GM13976 (cell line): ENCODE measurements around the gene EPHB3.

Experiments used
- DNase-seq: peaks from one replicate; pipeline ENCODE4 v3.0.0; 2012; ENCODE audit warnings: low spot score
- in situ Hi-C: fragments of 300-500 bp; cut with MboI; formaldehyde crosslinking; loops from one replicate; pipeline ENCODE4 v1.12.0; 2022; ENCODE audit warnings: low sequenced_read_pairs, mixed read lengths, inconsistent platforms; ENCODE audit not compliant: unreplicated experiment
- TF ChIP-seq, protein P1 (sequence below): IDR thresholded peaks from 2 replicates; pipeline ENCODE4 v1.5.1; 2012; ENCODE audit warnings: borderline replicate concordance, mild to moderate bottlenecking; ENCODE audit not compliant: insufficient read depth; ENCODE audit errors: extremely low read depth, missing control alignments, control extremely low read depth

EPHB3 gene

DNA sequence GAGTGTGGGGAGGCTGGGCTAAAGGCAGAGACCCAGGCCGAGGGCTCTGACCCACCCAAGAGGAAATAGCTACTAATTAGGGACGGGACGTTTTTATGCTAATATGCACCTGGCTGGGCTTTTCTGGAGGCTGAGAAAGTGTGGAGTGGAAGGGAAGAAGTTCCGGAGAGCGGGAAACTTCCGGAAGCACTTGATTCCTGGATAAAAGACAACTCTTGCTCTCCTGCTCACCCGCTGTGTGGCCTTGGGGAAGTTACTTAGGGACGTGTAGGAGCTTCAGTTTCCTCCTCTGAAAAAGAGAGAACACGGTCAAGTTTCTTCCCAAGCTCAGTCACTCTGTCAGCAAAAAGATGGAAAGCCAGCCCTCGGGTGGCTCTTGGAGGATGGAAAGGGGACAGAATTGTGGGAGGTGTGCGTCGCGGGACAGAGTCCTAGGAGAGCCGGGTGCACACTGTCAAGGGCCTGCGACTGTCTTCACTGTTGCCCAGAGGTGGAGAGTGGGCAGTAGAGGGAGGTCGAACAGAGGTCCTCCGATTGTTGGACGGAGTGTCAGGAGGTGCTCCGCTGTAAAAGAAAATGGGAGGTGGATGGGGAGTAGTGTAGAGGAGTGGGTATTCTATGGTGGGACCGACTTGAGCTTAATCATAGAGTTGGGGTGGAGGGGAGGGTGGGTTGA lies 43.2 kb downstream of the EPHB3 start:
- TF ChIP-seq, protein P1, sequence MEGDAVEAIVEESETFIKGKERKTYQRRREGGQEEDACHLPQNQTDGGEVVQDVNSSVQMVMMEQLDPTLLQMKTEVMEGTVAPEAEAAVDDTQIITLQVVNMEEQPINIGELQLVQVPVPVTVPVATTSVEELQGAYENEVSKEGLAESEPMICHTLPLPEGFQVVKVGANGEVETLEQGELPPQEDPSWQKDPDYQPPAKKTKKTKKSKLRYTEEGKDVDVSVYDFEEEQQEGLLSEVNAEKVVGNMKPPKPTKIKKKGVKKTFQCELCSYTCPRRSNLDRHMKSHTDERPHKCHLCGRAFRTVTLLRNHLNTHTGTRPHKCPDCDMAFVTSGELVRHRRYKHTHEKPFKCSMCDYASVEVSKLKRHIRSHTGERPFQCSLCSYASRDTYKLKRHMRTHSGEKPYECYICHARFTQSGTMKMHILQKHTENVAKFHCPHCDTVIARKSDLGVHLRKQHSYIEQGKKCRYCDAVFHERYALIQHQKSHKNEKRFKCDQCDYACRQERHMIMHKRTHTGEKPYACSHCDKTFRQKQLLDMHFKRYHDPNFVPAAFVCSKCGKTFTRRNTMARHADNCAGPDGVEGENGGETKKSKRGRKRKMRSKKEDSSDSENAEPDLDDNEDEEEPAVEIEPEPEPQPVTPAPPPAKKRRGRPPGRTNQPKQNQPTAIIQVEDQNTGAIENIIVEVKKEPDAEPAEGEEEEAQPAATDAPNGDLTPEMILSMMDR = no peak
- in situ Hi-C loops = no loop called here
- DNase-seq = peak; percentile 27

DNA sequence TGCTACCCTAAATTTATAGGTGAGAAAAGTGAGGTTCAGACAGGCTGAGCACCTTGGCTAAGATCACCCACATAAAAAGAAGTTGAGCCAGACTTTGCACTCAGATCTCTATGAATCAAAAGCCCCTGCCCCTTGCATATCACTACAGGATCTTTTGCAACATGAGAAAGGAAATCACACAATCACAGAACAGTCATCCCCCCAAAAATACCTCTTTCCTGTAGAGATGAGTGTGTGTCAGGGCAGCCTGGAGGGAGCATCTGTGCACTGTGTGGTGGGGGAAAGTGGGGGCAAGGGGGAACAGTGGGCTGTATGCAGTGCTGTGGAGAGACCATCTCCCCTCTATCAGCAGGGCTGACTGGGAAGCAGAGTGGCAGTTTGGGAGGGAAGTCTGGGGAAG lies 46.6 kb downstream of the EPHB3 start:
- TF ChIP-seq, protein P1 = no peak
- no peak for DNase-seq
- in situ Hi-C loops = no loop called here

DNA sequence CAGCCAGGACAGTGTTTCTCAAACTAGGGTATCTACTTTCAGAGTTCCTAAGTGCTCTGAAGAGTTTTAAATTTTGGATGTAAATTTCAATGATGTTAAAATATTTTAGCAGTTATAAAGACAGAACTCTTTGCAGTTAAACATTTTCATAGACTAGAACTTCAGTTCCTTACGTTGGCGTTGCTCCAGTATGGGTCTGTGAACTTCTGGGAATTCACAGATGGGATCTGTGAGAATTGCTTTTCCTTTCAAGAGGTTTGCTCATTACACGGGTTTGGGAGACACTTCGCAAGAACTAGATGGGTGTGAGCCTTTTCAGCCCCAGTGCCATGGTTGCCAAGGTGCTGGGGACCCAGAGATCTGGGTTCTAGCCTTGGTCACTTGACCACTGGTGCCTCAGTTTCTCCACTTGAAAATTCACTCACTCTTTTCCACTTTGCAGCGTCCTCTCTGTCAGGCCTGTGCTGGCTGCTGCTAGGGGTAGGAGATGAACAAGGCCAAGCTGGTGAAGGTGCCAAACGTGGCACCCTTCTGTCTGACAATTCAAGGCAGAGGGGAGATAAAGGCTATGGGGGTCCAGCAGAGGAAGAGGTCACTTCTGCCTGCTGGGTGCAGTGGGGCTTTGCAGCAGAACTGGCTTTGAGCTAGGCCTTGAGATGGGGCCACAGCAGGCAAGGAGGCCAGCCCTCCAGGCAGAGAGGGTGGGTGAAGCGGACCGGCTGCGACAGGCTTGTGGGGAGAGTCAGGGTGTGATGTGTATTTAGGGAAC lies 48.1 kb downstream of the EPHB3 start:
- in situ Hi-C loops = no loop called here
- DNase-seq = no peak
- TF ChIP-seq, protein P1 = no peak

DNA sequence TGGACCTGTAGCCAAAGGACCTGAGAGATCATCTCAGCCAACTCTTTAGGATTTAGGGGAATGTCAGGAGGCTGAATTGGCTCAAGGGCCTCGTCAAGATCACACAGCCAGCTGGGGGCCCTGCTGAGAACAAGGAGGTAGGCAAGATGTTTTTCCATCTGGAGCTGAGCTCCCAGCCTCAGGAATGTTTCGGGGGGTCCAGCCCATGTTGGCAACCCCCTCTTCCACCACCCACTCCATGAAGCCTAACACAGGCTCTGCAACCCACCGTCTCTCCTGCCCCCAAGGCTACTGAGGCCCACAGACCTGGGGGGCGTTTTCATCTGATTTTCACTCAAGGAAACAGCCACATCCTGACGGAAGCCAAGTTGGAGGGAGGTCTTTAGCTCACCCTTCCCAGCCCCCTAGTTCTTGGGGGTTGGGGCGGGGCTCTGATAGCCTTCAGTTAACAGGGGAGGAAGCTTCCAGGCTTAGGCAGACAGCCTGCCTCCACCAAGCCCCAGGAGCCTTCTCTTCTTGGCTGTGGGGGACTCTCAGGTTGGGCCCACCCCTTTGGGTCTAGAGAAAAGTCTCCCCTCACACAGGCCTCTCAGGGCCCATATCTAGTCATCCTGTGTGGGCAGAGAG lies 48.8 kb downstream of the EPHB3 start:
- TF ChIP-seq, protein P1 = no peak
- in situ Hi-C loops = no loop called here
- DNase-seq = no peak

DNA sequence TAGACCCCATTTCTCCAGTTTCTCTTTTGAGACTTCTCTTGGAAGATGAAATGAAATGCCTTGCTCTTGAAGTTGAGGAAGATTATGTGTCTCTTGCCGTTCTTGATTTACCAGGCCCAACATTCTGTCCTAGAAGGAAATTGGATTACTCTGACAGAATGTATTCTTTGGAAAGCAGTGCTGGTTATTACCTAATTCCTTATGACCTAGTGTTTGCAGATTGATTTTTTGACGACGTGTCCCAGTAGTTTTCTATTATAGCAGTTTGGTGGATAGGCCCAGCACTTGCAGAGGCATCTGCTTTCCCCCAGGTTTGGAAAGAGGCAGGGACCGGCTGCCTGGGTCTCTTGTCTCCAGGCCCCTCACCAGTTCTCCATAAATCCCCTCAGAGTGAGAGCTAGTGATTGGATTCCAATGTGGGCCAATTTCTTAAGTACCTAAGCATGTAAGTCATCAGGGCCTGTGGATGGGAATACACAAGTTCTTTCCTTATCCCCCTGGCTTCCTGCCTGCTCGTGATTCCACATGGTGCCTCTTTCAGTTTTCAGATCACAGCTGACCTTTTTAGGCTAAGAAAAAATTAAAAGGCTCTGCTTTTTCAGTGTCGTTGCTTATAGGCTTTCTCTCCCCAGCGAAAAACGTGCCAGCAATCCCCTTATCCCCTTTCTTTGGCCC lies 50.2 kb downstream of the EPHB3 start:
- TF ChIP-seq, protein P1 = no peak
- no peak for DNase-seq
- in situ Hi-C loops = no loop called here

DNA sequence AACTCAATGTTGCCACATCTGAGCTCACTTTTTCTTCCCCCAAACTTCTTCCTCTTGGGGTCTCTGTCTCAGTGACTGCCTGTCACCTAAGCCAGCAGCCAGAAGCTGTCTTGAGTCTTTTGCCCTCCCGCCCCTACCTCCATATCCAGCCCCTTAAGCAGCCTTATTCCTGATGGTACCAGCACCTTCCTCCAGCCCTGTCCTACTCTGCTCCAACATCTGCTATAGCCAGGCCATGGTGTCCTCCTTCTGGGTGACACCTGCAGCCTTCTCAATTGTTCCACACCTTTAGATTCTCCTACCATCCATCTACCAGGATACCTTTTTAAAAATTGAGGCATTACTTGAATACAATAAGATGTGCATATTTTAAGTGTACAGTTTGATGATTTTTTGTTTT lies 53.8 kb downstream of the EPHB3 start:
- TF ChIP-seq, protein P1 = no peak
- no peak for DNase-seq
- in situ Hi-C loops = no loop called here
